ENCODE results near the gene CIART.
"Not testable (repeated sequence)": the region's sequence is repeated elsewhere in the genome, so short reads cannot be mapped to it uniquely, and the experiment has no call there.

The CIART gene

GRCh38 chr1:150281758-150282557 lies at the start of gene CIART:
Gene CIART (plus strand): TSS chr1:150282554. CDS start chr1:150283268, 714 bp downstream.
- peak; percentile 42 to 98 (median 93) for DNase-seq

- not testable (repeated sequence) for DNase-seq
Observed at GRCh38 chr1:150232921-150233320, 49.4 kb upstream of the CIART start.

GRCh38 chr1:150233359-150234308 lies 48.7 kb upstream of the CIART start:
- peak in 14 of 56 donors; percentile 0 to 44 (median 28) for DNase-seq

- peak in 1 of 56 donors; percentile 47 for DNase-seq
Observed at GRCh38 chr1:150234309-150234565, 48.1 kb upstream of the CIART start.

- peak in 51 of 56 donors; percentile 23 to 82 (median 57) for DNase-seq
Observed at GRCh38 chr1:150234566-150235293, 47.6 kb upstream of the CIART start.

GRCh38 chr1:150235294-150235851 lies 47.0 kb upstream of the CIART start:
- DNase-seq, result peak in 20 of 56 donors; percentile 5 to 60 (median 29)

GRCh38 chr1:150235852-150236613 lies 46.3 kb upstream of the CIART start, which contains the start of gene ANP32E:
Gene ANP32E (minus strand): TSS chr1:150236112. CDS start chr1:150235786, 326 bp downstream.
- peak; percentile 28 to 98 (median 90) for DNase-seq

GRCh38 chr1:150236614-150237100 lies 45.7 kb upstream of the CIART start:
- DNase-seq, result no peak

GRCh38 chr1:150237176-150237575 lies 45.2 kb upstream of the CIART start:
- not testable (repeated sequence) for DNase-seq

- DNase-seq, result no peak
Observed at GRCh38 chr1:150237746-150238145, 44.6 kb upstream of the CIART start.

GRCh38 chr1:150243003-150243402 lies 39.4 kb upstream of the CIART start:
- DNase-seq, result no peak

- no peak for DNase-seq
Observed at GRCh38 chr1:150249936-150250335, 32.4 kb upstream of the CIART start.

- DNase-seq, result no peak
Observed at GRCh38 chr1:150256198-150256553, 26.2 kb upstream of the CIART start.

GRCh38 chr1:150256554-150257341 lies 25.6 kb upstream of the CIART start:
- peak in 52 of 56 donors; percentile 20 to 89 (median 69) for DNase-seq

- DNase-seq, result peak in 48 of 56 donors; percentile 20 to 78 (median 55)
Observed at GRCh38 chr1:150257624-150258585, 24.4 kb upstream of the CIART start, which contains the start of gene CA14. Gene CA14 (plus strand): TSS chr1:150257774. CDS start chr1:150258129, 355 bp downstream.

GRCh38 chr1:150259217-150259616 lies 23.1 kb upstream of the CIART start:
- peak in 38 of 56 donors; percentile 1 to 69 (median 26) for DNase-seq

- peak in 25 of 56 donors; percentile 5 to 62 (median 29) for DNase-seq
Observed at GRCh38 chr1:150259758-150260669, 22.3 kb upstream of the CIART start.
